ENCODE results near the gene ANXA11.
"Not testable (repeated sequence)": the region's sequence is repeated elsewhere in the genome, so short reads cannot be mapped to it uniquely, and the experiment has no call there.

ANXA11 gene

GRCh38 chr10:80207768-80208370, 2.5 kb upstream of the ANXA11 start:
- DNase-seq = no peak

- DNase-seq = no peak
These were observed 929 bp upstream of the ANXA11 start for GRCh38 chr10:80206277-80206655.

GRCh38 chr10:80204677-80205476, 460 bp downstream of the ANXA11 start:
- DNase-seq = no peak

- DNase-seq = no peak
These were observed 1.3 kb downstream of the ANXA11 start for GRCh38 chr10:80203835-80204676.

- peak; percentile 78 for DNase-seq
These were observed 2.2 kb downstream of the ANXA11 start for GRCh38 chr10:80202934-80203834.

GRCh38 chr10:80202530-80202929, 2.8 kb downstream of the ANXA11 start:
- DNase-seq = not testable (repeated sequence)

GRCh38 chr10:80201608-80202141, 3.7 kb downstream of the ANXA11 start:
- DNase-seq = no peak

- DNase-seq = no peak
These were observed 4.7 kb downstream of the ANXA11 start for GRCh38 chr10:80200687-80201086.

- no peak for DNase-seq
These were observed 5.1 kb downstream of the ANXA11 start for GRCh38 chr10:80200259-80200658.

- DNase-seq = no peak
These were observed 5.5 kb downstream of the ANXA11 start for GRCh38 chr10:80199828-80200227.

GRCh38 chr10:80197972-80198916, 7.1 kb downstream of the ANXA11 start:
- DNase-seq = no peak

GRCh38 chr10:80196950-80197315, 8.4 kb downstream of the ANXA11 start:
- no peak for DNase-seq

- DNase-seq = peak; percentile 79
These were observed 8.9 kb downstream of the ANXA11 start for GRCh38 chr10:80196270-80196949.

GRCh38 chr10:80195046-80195574, 10.2 kb downstream of the ANXA11 start:
- DNase-seq = no peak

- DNase-seq = no peak
These were observed 10.8 kb downstream of the ANXA11 start for GRCh38 chr10:80194373-80195045.

- no peak for DNase-seq
These were observed 12.8 kb downstream of the ANXA11 start for GRCh38 chr10:80192553-80192952.

- no peak for DNase-seq
These were observed 13.6 kb downstream of the ANXA11 start for GRCh38 chr10:80191589-80192270.

GRCh38 chr10:80188713-80189112, 16.6 kb downstream of the ANXA11 start:
- DNase-seq = no peak
